HFF-Myc (cell line): Measurements from ENCODE around the gene PGAP2.
"Not testable (repeated sequence)": the region's sequence is repeated elsewhere in the genome, so short reads cannot be mapped to it uniquely, and the experiment has no call there.

ENCODE experiments used
- DNase-seq: peaks from one replicate; pipeline ENCODE4 v3.0.0-alpha.2; 2011; ENCODE audit warnings: low read depth; ENCODE audit errors: extremely low read depth
- H3K4me3 ChIP-seq: replicated peaks from 2 replicates; pipeline ENCODE4 v1.5.1; 2011; ENCODE audit warnings: low read depth, mild to moderate bottlenecking, control low read depth, low read length
- TF ChIP-seq, protein P1 (sequence below): IDR thresholded peaks from 2 replicates; pipeline ENCODE4 v1.5.1; 2012; ENCODE audit warnings: mild to moderate bottlenecking, low read depth, low read length, control low read depth; ENCODE audit errors: missing control alignments

The PGAP2 gene

DNA sequence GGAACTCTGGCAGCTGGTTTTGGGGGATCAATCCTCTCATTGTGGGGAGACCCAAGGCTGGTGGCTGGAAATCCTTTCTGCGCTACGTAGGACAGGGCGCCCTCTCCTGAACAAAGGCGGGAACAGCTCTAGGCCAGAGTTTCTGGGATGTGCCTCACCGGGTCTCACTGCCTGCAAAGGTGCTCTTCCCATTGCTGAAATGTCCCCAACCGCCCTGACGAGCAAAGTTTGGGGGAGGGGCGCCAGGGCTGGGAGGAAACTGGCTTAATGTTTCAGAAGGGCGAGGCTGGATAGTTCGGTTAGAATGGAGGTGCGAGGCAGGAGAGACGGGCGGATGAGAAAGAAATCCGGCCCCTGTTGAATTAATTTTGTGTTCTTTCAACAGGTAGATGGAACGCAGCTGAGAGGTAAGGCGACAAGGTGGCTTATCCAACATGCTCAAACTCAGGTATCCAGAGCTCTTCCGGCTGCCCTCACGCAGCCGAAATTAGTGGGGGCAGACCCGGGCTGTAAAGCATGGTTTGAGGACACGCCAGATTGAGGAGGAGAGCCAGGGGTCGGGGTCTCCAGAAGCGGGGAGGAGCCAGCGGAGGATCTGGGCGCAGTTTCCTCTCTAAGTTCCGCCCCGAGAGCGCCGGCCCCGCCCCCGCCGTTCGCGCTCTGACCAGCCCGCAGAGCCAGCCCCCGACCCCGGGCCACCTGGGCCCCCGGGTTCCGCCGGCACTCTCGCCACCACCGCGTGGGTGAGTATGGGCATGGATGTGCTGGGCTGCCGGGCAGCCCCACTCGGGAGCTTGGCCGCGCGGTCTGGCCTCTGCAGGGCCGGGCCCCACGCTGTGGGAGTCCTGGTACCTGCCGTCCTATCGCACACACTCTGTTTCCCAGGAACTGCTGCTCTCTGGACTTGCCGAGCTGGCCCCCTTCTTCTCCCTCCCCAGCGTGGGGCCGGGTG, at the start of gene PGAP2:
Gene PGAP2 (plus strand): TSS at position 652 of the 952 bp plus-strand sequence. CDS start 2,700 bp downstream, outside the sequence.
- H3K4me3 ChIP-seq: peak within 1 kb of the TSS; percentile 61
- TF ChIP-seq, protein P1, sequence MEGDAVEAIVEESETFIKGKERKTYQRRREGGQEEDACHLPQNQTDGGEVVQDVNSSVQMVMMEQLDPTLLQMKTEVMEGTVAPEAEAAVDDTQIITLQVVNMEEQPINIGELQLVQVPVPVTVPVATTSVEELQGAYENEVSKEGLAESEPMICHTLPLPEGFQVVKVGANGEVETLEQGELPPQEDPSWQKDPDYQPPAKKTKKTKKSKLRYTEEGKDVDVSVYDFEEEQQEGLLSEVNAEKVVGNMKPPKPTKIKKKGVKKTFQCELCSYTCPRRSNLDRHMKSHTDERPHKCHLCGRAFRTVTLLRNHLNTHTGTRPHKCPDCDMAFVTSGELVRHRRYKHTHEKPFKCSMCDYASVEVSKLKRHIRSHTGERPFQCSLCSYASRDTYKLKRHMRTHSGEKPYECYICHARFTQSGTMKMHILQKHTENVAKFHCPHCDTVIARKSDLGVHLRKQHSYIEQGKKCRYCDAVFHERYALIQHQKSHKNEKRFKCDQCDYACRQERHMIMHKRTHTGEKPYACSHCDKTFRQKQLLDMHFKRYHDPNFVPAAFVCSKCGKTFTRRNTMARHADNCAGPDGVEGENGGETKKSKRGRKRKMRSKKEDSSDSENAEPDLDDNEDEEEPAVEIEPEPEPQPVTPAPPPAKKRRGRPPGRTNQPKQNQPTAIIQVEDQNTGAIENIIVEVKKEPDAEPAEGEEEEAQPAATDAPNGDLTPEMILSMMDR: peak; percentile 69
- DNase-seq: no peak

DNA sequence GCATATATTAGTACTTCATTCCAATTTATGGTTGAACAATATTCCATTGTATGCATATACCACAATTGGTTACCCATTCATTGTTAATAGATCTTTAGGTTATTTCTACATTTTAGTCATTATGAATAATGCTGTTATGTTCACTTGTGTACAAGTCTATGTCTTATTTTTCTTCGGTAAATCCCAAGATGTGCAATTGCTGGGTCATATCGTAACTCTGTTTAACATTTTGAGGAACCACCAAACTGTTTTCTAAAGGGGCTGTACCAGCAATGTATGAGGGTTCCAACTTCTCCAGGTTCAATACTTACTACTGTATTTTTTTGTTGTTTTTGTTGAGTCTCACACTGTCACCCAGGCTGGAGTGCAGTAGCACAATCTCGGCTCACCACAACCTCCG, 44.1 kb upstream of the PGAP2 start:
- TF ChIP-seq, protein P1: no peak
- no peak for DNase-seq
- H3K4me3 ChIP-seq: no peak overlapping the region

DNA sequence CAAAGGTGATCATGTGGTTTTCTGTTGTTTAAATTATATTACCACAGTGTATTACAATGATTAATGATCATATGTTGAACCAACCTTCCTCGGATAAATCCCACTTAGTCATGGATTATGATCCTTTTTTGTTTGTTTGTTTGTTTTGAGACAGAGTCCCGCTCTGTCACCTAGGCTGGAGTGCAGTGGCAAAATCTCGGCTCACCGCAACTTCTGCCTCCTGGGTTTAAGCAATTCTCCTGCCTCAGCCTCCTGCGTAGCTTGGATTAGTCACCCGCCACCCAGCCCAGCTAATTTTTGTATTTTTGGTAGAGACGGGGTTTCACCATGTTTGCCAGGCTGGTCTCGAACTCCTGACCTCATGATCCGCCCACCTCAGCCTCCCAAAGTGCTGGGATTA, 41.5 kb upstream of the PGAP2 start:
- not testable (repeated sequence) for DNase-seq, H3K4me3 ChIP-seq

DNA sequence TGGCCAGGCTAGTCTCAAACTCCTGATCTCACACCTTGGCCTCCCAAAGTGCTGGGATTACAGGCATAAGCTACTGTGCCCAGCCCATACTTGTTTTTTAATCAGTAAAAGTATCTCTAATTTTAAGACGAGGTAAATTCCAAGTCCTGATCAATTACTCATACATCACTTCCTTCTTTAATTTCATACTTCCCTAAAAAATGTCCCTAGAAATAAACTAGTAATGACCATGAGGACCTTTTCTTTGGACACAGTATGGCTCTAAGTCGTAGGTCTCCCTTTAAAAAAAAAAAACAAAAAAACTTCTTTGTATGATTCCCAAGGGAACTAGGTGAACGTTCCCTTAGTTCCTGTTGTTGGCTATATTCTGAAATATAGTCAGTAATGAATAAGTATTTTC, 40.8 kb upstream of the PGAP2 start:
- no peak overlapping the region for H3K4me3 ChIP-seq
- TF ChIP-seq, protein P1: no peak
- no peak for DNase-seq

DNA sequence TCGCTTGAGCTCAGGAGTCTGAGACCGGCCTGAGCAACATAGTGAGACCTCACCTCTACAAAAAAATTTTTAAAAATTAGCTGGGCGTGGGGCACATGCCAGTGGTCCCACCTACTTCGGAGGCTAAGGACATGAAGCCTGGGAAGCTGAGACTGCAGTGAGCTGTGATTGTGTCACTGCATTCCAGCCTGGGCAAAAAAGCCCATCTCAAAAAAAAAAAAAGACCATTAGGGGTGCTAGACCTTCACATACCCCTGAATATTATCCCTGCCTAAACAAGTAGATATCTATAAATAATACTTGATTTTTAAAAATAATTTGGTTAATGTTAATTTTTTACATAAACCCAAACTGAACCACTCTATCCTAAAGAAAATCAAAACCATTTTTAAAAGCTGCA, 35.2 kb upstream of the PGAP2 start:
- TF ChIP-seq, protein P1: no peak
- H3K4me3 ChIP-seq: no peak overlapping the region
- DNase-seq: no peak

DNA sequence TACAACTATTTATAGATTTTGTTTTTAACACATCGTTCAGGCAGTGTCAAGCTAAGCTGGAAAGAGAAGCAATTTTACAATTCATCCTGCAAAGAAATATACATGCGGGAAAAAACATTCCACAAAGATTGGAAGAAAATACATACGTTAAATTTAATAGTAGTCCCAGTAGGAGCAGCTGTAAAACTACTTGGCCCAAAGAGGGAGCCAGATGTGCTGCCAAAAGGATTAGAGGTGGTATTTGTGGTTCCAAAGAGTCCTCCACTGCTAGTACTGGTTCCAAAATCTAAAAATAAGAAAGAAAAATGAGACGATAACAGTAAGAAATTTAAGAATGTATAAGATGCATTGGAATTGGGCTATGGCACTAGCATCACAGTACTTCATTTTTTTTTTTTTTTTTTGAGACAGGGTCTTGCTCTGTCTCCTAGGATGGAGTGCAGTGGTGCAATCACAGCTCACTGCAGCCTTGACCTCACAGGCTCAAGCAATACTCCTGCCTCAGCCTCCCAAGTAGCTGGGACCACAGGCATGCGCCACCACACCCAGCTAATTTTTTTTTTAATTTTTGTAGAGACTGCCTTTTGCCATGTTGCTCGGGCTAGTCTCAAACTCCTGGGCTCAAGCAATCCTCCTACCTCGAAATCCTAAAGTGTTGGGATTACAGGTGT, 32.5 kb upstream of the PGAP2 start:
- TF ChIP-seq, protein P1: no peak
- no peak for DNase-seq
- H3K4me3 ChIP-seq: no peak overlapping the region

DNA sequence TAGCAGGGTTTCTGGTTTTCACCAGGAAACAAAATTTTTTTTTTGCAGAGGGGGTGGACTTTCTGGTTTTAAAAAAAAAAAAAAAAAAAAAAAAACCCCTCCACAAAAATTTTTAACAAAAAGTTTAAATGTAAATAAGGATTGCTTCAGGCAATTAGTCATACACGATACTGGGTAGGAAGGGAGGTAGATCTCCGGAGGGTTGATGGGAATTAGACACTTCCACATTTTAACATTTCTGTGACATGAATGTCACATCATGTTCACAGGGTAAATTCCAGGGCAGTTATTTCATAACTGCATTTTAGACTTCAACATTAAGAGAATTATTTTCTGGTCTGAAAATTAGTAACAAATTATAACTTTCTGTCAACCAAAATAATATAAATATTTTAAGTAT, 26.9 kb upstream of the PGAP2 start:
- H3K4me3 ChIP-seq: no peak overlapping the region
- no peak for DNase-seq
- TF ChIP-seq, protein P1: no peak
